HG03280 (cell line): ENCODE data around the gene LINGO1.

Experiments used
- ATAC-seq: cut with Tn5 transposase; IDR thresholded peaks from one replicate; pipeline ENCODE4 v1.9.1; 2021; ENCODE audit warnings: mild to moderate bottlenecking, moderate library complexity; ENCODE audit not compliant: unreplicated experiment

Gene LINGO1

DNA sequence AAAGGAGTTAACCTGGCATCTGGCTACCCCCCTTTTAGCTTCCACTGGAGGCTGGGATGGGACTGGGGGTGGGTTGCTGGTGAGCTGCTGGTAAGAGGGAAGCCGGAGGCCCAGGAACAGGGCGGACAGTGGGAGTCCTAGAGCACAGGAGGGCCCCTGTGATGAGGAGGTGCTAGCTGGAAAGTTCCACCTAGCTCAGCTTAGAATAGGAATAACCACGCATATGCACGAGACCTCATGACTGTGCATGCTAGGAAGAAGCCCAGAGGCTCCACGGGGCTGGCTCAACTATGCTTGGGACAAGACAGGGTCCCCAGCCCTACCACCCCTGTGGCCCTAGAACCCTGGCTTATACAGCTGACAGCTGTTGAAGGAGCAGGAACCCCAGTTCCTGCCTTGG is 34.1 kb downstream of the LINGO1 start:
- ATAC-seq = no peak

DNA sequence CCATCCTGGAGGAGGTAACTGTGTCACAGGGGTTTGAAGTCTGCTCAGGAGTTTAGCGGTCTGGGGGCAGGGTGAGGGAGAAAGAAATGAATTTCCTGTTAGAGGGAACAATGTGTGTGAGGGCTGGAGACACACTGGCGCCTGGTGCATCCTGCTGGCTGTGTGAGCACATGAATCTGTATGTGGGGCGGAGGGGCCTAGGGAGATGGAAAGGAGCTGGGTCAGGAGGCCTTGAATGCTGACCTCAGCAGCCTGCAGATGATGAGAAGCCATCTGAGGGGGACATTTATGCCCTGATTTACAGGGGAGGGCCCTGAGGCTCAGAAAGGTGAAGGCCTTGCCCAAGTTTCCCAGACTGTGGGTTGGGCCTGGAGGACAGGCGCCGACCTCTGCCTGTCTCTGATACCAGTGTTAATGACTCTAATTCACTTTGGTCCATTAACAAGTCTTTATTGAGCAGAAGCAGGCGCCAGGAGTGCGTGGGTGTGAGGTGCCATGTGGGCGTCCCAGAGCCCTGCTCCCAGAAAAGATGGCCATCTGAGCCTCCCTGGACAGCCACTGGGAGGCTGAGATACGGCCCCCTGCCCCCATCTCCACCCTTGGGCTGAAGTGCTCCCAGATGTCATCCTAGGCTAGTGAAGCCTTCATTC is 34.8 kb downstream of the LINGO1 start:
- no peak for ATAC-seq

GRCh38 chr15:77596821-77597803 is 35.6 kb downstream of the LINGO1 start:
- ATAC-seq = no peak

DNA sequence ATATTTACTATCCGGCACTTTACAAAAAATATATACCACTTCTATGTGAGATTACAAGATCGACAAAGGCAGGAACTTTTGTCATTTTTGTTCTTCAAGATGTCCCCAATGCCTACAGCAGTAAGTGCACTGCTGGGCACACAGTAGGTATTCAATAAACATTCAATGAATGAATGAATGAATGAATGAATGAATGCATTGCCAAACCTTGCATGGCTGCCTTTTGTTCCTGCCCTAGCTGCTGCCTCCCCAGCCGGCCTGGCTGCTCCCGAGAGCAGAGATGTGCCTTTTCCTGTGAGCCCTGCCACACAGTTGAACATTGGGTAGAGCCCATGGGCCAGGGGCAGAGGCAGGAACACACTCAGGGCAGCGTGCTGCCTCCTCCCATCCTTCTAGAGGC is 37.5 kb downstream of the LINGO1 start:
- no peak for ATAC-seq

DNA sequence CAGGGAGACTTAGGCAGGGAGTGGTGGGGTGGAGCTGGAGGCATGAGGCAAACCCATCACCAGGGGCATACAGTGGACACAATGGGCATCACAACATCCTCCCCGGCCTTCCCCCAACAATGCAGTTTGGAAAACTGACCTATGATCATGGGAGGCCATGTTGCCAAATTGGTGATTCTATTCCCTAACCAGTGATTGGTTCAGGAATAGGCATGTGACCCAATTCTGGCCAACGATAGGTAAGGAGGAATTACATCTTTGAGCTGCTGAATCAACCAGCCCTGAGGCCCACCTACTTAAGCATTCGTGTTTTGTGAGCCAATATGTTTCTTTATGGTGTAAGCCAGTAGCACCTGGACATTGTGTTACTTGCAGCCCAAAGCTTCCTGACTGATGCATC is 40.0 kb downstream of the LINGO1 start:
- no peak for ATAC-seq

DNA sequence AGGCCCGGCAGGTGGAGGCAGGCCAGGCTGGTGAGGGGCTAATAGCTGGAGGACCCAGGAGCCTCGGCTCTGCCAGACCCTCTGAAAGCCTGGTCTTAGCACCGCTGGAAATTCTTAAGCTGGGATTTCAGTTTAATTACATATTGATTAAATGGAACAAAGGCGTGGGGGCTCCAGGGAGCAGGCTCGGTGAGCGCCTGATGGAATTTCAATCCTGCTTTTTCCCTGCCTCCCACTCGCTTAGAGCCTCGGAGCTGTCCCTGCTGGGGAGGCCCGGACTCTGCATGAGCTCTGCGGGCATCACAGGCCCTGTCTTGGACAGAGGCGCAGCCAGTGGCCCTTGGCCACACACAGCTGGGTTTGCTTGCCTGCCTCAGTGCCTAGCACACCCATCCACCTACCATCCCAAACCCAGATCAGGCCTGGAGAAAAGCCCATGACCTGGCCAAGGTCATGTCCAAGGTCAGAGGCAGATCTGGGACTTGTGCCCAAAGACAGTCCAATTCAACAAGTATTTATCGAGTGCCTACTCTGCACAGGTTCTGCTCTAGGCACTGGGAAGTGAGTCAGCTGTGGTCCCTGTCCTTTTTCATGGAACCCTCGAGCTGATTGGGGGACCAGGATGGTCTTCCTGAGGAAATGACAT is 40.6 kb downstream of the LINGO1 start:
- ATAC-seq = no peak

GRCh38 chr15:77589839-77590238 is 42.9 kb downstream of the LINGO1 start:
- no peak for ATAC-seq

- ATAC-seq = no peak
Observed at GRCh38 chr15:77588126-77588525, 44.6 kb downstream of the LINGO1 start.

DNA sequence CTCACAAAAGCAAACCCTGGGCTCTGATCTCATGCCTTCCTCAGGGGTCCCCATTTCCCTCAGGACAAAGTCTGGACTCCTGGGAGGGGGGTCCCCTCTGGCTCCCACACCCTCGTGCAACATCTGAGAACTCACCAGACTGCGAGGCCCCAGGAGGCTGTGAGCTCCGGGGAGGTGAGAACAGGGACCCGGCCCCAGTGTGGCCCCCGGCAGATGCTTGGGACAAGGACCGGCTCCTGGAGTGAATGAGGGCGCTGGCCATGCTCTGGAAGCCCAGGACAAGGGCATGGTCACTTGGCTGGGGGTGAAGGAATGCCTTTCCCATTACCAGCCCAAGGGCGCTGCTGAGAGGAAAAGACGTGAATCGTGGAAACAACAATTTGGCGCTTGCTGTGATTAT is 48.0 kb downstream of the LINGO1 start:
- ATAC-seq = no peak

GRCh38 chr15:77584201-77584600 is 48.5 kb downstream of the LINGO1 start:
- no peak for ATAC-seq

GRCh38 chr15:77582763-77583162 is 49.9 kb downstream of the LINGO1 start:
- ATAC-seq = no peak

DNA sequence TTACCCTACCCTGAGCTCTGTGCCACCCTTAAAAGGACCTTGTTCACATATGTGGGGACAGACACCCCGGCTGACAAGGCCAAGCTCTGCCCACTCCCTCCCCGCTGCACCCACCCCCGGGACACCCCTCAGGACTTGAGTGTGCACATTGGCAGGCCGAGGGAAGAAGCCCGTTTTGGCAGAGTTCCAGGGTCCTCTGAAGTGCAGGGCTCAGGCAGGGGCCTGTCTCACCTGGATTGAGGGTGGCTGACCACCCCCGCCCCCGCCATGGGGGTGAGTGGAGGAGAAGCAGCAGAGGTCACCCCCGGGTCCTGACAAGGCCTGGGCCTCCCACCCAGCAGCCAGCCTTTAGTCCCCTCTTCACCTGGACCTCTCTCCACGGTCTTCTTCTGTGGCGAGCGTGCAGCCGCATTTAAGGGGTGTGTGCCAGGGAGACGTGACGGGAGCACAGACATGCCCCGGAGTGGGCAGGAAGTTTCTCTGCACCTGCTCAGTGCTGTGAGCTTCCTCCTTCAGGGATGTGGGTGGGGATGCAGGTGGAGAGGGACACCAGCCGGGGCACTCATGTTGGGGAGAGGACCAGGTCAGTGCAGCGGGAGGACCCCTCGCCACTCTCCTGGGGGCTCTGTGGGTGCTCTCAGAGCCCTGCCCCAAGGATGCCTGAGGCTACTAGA is 50.7 kb downstream of the LINGO1 start:
- ATAC-seq = no peak

- ATAC-seq = no peak
Observed at GRCh38 chr15:77580996-77581682, 51.6 kb downstream of the LINGO1 start.

GRCh38 chr15:77579498-77580188 is 53.1 kb downstream of the LINGO1 start:
- no peak for ATAC-seq

- no peak for ATAC-seq
Observed at GRCh38 chr15:77578641-77579372, 53.9 kb downstream of the LINGO1 start.

DNA sequence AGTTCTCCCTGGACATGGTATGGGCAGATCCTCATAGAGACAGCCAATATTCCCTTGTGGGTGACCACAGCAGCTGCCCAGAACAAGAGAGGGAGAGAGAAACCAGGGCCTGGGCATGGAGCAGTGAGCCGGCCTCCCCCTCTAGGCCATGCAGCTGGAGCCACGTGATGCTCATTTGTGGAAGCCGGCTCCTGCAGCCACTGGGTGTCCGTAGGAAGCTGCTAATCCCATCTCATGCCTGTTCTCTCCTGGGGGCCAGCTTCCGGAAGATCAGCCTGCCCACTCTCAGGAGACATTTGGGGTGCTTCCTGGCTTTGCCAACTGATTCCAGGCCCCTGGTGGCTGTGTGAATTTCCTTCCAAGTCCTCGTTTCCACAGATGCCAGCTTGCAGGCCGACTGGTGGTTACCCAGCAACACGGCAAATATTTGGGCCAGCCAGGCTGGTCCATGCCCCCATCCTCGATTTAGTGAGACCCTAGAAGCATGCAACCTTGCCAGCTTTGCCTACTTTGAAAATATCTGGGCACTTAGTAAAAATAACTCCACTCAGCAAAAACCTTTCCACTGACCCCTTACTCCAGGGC is 55.3 kb downstream of the LINGO1 start:
- no peak for ATAC-seq

DNA sequence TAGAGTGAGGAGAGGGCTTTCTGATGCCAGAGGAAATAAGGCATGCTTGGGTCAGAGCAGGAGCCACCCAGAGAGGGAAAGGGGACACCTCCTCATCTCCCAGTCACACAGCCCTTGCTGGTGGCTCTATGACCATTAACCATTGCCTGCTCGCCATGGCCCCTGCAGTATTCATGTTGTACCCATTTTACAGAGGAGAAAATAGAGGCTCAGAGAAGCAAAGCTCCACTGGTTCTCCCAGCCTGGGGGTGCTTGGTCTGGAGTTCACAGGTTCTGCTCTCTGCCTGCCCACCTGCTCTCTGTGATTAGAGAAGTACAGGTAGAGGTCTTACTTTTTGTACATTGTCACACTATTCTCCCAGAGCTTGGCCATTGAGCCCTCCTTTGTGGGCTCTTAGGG is 56.2 kb downstream of the LINGO1 start:
- no peak for ATAC-seq

- no peak for ATAC-seq
Observed at GRCh38 chr15:77575203-77575934, 57.3 kb downstream of the LINGO1 start.
